Psoas muscle (tissue), 8 donors: ENCODE results near the gene SPRY4. TPM values are rescaled to one million over a fixed set of nuclear protein-coding genes. Genes with fewer than 3 reads are reported as not detected.

ENCODE experiments used
- ATAC-seq, 4 donors: fragments of 200-7000 bp; cut with Tn5 transposase; one replicate each; pipeline ENCODE4 v1.9.1; 2020; ENCODE audit warnings: moderate library complexity in 3 of 4, mild to moderate bottlenecking in 2 of 4
- DNase-seq, 2 donors: peaks; one replicate each; pipeline ENCODE4 v3.0.0-alpha.2; 2020
- H3K27ac ChIP-seq: fragments of 200-600 bp; one replicate; pipeline ENCODE4 v1.8.0; 2022
- H3K27me3 ChIP-seq, 3 donors: fragments of 200-600 bp in 1 of 3; one replicate each; pipeline versions ENCODE4 v1.6.1 to v1.8.0; 2013 to 2022; ENCODE audit warnings: low read length in 2 of 3, mild to moderate bottlenecking in 2 of 3, moderate library complexity in 1 of 3; ENCODE audit not compliant: insufficient read depth in 3 of 3
- H3K36me3 ChIP-seq, 2 donors: fragments of 200-600 bp in 1 of 2; one replicate each; pipeline versions ENCODE4 v1.6.1 to v1.8.0; 2013 to 2022; ENCODE audit warnings: low read depth in 1 of 2, mild to moderate bottlenecking in 1 of 2, moderate library complexity in 1 of 2; ENCODE audit not compliant: insufficient read depth in 1 of 2
- H3K4me1 ChIP-seq: fragments of 200-600 bp; one replicate; pipeline ENCODE4 v1.8.0; 2022
- H3K4me3 ChIP-seq: fragments of 200-600 bp; one replicate; pipeline ENCODE4 v1.8.0; 2022; ENCODE audit warnings: mild to moderate bottlenecking
- H3K9me3 ChIP-seq: fragments of 200-600 bp; one replicate; pipeline ENCODE4 v1.8.0; 2022
- WGBS, 3 donors: extraction: QIAGEN DNeasy Blood & Tissue Kit; methylation state at CpG; one replicate each; pipeline versions ENCODE4 v1.1.6 to v1.1.7; 2013; 5-methylcytosine and 5-hydroxymethylcytosine counted together
- intact Hi-C, 2 donors: fragments of 100-400 bp; cut with DNase I; formaldehyde crosslinking; loops; one replicate each; pipeline versions ENCODE4 v1.11.0 to v1.14.2; 2022
- polyA plus RNA-seq, 3 donors: library from polyadenylated mRNA; stranded (reverse); fragments of 200-250 nt; gene quantifications; one replicate each; pipeline ENCODE4 v1.2.3, GENCODE V29; 2013
- total RNA-seq, 4 donors: library from RNA; stranded (reverse); fragmentation: NEBNext Ultra II Directional in 2 of 4; extraction: Animal tissue kit (Norgen Biotek cat#: 25700) in 2 of 4; gene quantifications; one replicate each; pipeline versions ENCODE4 v1.2.1 to v1.2.4, GENCODE V29; 2021 to 2023
- TF ChIP-seq, protein P1 (sequence below): fragments of 200-600 bp; IDR thresholded peaks from one replicate; pipeline ENCODE4 v1.8.0; 2022; ENCODE audit warnings: antibody characterized with exemption
- donor health status: healthy with polysubstance abuse.
- donor health status: DM: no; HTN: no; CAD: no; lungs with moderate emphysema.
- donor health status: Bipolar disorder and iron deficiency.
- donor health status: healthy.
- donor health status: DM: yes; HTN: yes; CAD: no.
- donor health status: DM: no; HTN: no; CAD: no.
- donor health status: DM: no; HTN: no; CAD: no.
- donor health status: DM: yes; HTN: yes; CAD: no.

The SPRY4 gene
- total and polyA plus RNA-seq, 7 donors = 1.0 to 8.0 (median 5.6) TPM

- H3K4me3 ChIP-seq = no peak overlapping the region
- H3K27ac ChIP-seq = peak overlapping the region; percentile 21
- WGBS, 3 donors = 59 to 60% (median 59%) methylated on average over 7 of the region's 7 CpGs
- intact Hi-C loops = no loop called here
- no peak for ATAC-seq
- H3K4me1 ChIP-seq = no peaks in the 10 kb centered on the region
- no peak for DNase-seq
- peaks cover 0 to 2% (median 0%) of the 10 kb centered on the region in 3 donors for H3K27me3 ChIP-seq
- TF ChIP-seq, protein P1, sequence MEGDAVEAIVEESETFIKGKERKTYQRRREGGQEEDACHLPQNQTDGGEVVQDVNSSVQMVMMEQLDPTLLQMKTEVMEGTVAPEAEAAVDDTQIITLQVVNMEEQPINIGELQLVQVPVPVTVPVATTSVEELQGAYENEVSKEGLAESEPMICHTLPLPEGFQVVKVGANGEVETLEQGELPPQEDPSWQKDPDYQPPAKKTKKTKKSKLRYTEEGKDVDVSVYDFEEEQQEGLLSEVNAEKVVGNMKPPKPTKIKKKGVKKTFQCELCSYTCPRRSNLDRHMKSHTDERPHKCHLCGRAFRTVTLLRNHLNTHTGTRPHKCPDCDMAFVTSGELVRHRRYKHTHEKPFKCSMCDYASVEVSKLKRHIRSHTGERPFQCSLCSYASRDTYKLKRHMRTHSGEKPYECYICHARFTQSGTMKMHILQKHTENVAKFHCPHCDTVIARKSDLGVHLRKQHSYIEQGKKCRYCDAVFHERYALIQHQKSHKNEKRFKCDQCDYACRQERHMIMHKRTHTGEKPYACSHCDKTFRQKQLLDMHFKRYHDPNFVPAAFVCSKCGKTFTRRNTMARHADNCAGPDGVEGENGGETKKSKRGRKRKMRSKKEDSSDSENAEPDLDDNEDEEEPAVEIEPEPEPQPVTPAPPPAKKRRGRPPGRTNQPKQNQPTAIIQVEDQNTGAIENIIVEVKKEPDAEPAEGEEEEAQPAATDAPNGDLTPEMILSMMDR = no peak
- no peaks in the 10 kb centered on the region for H3K9me3 ChIP-seq
- H3K36me3 ChIP-seq = no peaks in the 10 kb centered on the region
Measured at GRCh38 chr5:142296914-142297417, 27.9 kb downstream of the SPRY4 start.

DNA sequence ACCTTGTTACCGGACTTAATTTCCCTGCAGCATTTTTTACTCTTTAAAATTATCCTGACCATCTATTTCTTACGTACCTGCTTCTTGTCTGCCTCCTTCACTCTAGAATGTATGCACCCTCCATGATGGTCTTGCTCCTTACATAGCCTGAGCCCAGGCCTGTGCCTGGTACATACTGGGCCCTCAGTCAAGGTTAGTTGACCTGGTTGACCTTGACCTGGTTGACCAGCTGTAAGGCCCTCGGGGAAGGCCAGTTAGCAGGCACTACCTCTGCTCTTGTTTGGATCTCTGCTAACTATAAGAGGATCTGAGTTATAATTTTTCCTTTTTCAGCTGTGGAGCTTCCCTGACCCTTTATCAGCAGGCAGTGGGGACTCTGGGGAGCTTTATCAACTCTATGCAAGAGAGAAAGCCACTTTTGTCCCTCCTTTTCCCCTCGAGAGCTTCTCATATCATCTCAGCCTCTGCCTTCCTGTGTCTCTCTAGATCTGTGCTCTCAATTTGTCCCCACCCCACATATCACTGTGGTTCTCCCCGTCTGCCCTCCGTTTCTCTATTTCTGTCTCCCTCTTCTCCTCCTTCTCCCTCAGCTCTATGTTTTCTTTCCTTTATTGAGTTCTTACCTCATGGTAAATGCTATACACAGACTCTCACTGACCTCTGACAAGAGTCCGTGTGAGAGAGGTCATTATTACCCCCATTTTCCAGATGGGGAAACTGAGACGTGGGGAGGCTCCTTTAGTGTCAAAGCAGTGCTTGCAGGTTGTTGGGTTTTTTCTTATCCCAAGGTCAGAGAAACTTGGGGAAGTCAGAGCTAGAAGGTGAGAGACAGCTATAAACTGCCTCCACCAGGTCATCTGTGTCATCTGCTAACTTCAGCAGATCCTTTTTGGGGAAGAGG is 28.6 kb downstream of the SPRY4 start:
- Histone ChIP-seq H3K4me1 (no peaks in the 10 kb centered on the region), H3K9me3 (no peaks in the 10 kb centered on the region), H3K27me3 (peaks cover 0 to 2% (median 0%) of the 10 kb centered on the region in 3 donors), H3K27ac (peak overlapping the region; percentile 21), H3K4me3 (no peak overlapping the region), H3K36me3 (no peaks in the 10 kb centered on the region)
- WGBS, 3 donors = 73 to 84% (median 74%) methylated on average over 8 of the region's 8 CpGs
- intact Hi-C loops = no loop called here
- DNase-seq (no peak), ATAC-seq (no peak)
- TF ChIP-seq, protein P1 = no peak

- Histone ChIP-seq H3K27ac (no peak overlapping the region), H3K27me3 (peaks cover 0 to 2% (median 0%) of the 10 kb centered on the region in 3 donors), H3K4me3 (no peak overlapping the region), H3K36me3 (no peaks in the 10 kb centered on the region), H3K9me3 (no peaks in the 10 kb centered on the region), H3K4me1 (peaks cover 3% of the 10 kb centered on the region)
- intact Hi-C loops = no loop called here
- WGBS, 3 donors = 62 to 66% (median 62%) methylated on average over 23 of the region's 23 CpGs
- peak in 3 of 4 donors; percentile 24 to 42 (median 38) for ATAC-seq
- TF ChIP-seq, protein P1 = no peak
- no peak for DNase-seq
Measured at GRCh38 chr5:142295084-142295758, 29.6 kb downstream of the SPRY4 start.

DNA sequence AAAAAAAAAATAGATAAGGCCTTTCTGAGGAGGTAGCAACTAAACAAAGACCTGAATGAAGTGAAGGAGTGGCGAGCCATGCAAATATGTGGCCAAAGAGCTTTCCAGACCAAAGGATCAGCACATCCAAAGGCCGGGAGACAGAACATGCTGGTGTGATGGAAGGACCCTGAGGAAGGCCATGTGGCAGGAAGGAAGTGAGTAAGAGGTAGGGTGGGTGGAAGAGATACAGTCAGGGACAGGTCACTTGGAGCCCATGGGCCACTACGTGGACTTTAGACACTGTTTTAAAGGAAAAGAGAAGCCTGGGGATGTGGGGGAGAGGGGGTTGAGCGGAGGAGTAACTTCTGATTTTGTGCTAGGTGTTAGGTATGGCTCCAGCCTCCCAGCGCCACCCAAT is 31.3 kb downstream of the SPRY4 start:
- H3K4me3 ChIP-seq = no peak overlapping the region
- TF ChIP-seq, protein P1 = no peak
- peaks cover 0 to 2% (median 0%) of the 10 kb centered on the region in 3 donors for H3K27me3 ChIP-seq
- intact Hi-C loops = no loop called here
- DNase-seq (no peak), ATAC-seq (no peak)
- H3K9me3 ChIP-seq = no peaks in the 10 kb centered on the region
- no peak overlapping the region for H3K27ac ChIP-seq
- peaks cover 3% of the 10 kb centered on the region for H3K4me1 ChIP-seq
- WGBS, 3 donors = 70 to 89% (median 76%) methylated on average over 5 of the region's 5 CpGs
- H3K36me3 ChIP-seq = no peaks in the 10 kb centered on the region
